ENCODE data around the gene ZNF485. TPM values are rescaled to one million over a fixed set of nuclear protein-coding genes. Genes with fewer than 3 reads are reported as not detected.

The ZNF485 gene
- total and polyA plus RNA-seq, 2 experiments from 2014 or later: 1.4 to 1.9 TPM

DNA sequence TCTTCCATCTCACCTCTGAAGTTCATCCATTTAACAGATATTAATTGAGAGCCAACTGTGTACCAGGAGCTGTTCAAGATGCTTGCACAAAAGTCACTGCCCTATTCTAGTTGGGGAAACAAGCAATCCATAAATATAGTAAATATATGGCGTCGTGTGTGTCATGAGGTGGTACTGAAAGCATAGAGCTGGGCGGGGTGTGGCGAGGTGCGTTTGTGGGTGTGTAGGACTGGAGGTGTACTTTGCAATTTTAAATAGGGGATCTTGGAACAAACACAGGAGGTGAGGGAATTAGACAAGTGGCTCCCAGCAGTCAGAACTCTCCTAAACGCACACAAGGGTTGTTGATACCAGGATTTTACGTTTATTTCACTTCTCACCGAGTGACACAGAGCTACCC, 31.3 kb upstream of the ZNF485 start:
- Histone ChIP-seq H3K4me2 (peak overlapping the region; percentile 88), H3K79me2 (no peaks in the 10 kb centered on the region), H3K4me3 (peak overlapping the region; percentile 53), H3K27me3 (no peaks in the 10 kb centered on the region), H3K9me3 (ENCODE audit: low read depth) (no peaks in the 10 kb centered on the region), H3K4me1 (ENCODE audit: insufficient read depth) (peaks cover 13% of the 10 kb centered on the region), H4K20me1 (ENCODE audit: insufficient read depth, poor library complexity, severe bottlenecking) (no peaks in the 10 kb centered on the region), H2AFZ (peak overlapping the region; percentile 99), H3K27ac (peak overlapping the region; percentile 75), H3K9me2 (replicated peaks; ENCODE audit: insufficient read depth) (no peaks in the 10 kb centered on the region), H3K36me3 (replicated peaks; ENCODE audit: insufficient read depth, low read depth) (no peaks in the 10 kb centered on the region)
- no peak for DNase-seq (ENCODE audit: low spot score)
- WGBS (ENCODE audit: low lambda C conversion rate, missing lambda C conversion rate): 90% methylated on average over 8 of the region's 8 CpGs
- TF ChIP-seq, protein P1, sequence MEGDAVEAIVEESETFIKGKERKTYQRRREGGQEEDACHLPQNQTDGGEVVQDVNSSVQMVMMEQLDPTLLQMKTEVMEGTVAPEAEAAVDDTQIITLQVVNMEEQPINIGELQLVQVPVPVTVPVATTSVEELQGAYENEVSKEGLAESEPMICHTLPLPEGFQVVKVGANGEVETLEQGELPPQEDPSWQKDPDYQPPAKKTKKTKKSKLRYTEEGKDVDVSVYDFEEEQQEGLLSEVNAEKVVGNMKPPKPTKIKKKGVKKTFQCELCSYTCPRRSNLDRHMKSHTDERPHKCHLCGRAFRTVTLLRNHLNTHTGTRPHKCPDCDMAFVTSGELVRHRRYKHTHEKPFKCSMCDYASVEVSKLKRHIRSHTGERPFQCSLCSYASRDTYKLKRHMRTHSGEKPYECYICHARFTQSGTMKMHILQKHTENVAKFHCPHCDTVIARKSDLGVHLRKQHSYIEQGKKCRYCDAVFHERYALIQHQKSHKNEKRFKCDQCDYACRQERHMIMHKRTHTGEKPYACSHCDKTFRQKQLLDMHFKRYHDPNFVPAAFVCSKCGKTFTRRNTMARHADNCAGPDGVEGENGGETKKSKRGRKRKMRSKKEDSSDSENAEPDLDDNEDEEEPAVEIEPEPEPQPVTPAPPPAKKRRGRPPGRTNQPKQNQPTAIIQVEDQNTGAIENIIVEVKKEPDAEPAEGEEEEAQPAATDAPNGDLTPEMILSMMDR (IDR thresholded peaks at IDR 0.05; ENCODE audit: poor library complexity): no peak
- no peak for TF ChIP-seq EZH2phosphoT487 (IDR thresholded peaks at IDR 0.05; ENCODE audit: low read depth, severe bottlenecking, unreplicated experiment)
- TF ChIP-seq EZH2 (IDR thresholded peaks at IDR 0.05; ENCODE audit: borderline replicate concordance): no peak

DNA sequence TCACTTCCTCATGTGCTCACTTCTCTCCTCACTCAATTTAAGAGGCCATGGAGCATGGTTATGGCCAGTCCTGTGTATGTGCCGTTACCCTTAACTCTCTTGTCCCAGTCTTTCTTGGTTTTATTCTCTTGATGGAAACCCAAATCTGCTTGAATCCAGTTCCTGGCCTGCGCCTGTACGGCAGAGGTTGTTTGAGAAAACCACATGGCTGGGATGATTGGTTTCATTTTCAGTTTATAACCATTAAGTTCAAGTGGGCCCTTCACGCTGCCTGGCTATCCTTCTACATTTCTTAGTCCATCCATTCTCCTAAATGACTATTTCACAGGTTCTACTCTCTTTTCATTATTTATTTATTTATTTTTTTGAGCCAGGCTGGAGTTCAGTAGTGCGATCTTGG, 30.2 kb upstream of the ZNF485 start:
- peaks cover 8% of the 10 kb centered on the region for H3K4me1 ChIP-seq (ENCODE audit: insufficient read depth)
- 96% methylated on average over 5 of the region's 5 CpGs for WGBS (ENCODE audit: low lambda C conversion rate, missing lambda C conversion rate)
- no peaks in the 10 kb centered on the region for H3K9me2 ChIP-seq (replicated peaks; ENCODE audit: insufficient read depth)
- H3K36me3 ChIP-seq (replicated peaks; ENCODE audit: insufficient read depth, low read depth): no peaks in the 10 kb centered on the region
- no peak overlapping the region for H3K4me2 ChIP-seq
- no peaks in the 10 kb centered on the region for H3K79me2 ChIP-seq
- H3K27ac ChIP-seq: no peak overlapping the region
- no peak overlapping the region for H3K4me3 ChIP-seq
- no peaks in the 10 kb centered on the region for H4K20me1 ChIP-seq (ENCODE audit: insufficient read depth, poor library complexity, severe bottlenecking)
- TF ChIP-seq, protein P1 (IDR thresholded peaks at IDR 0.05; ENCODE audit: poor library complexity): no peak
- TF ChIP-seq EZH2 (IDR thresholded peaks at IDR 0.05; ENCODE audit: borderline replicate concordance): no peak
- TF ChIP-seq EZH2phosphoT487 (IDR thresholded peaks at IDR 0.05; ENCODE audit: low read depth, severe bottlenecking, unreplicated experiment): no peak
- H3K9me3 ChIP-seq (ENCODE audit: low read depth): no peaks in the 10 kb centered on the region
- H2AFZ ChIP-seq: no peak overlapping the region
- H3K27me3 ChIP-seq: no peaks in the 10 kb centered on the region
- DNase-seq (ENCODE audit: low spot score): no peak

DNA sequence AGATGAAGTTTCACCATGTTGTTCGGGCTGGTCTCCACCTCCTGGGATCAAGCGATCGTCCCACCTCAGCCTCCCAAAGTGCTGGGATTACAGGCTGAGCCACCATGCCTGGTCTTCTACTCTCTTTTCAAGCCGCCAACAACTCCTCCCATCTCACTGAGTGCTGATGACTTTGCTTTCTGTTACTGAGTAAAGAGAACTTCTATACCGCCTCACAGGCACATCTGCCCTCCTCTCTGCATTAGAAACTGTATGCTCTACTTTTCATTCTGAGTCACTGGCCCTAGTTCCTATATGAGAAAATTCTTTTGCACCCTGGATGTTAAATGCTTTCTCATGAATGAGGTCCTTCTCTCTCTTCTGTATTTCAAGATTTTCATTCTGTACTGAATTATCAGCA, 29.7 kb upstream of the ZNF485 start:
- Histone ChIP-seq H3K4me3 (no peak overlapping the region), H3K9me2 (replicated peaks; ENCODE audit: insufficient read depth) (no peaks in the 10 kb centered on the region), H3K4me1 (ENCODE audit: insufficient read depth) (peaks cover 8% of the 10 kb centered on the region), H3K9me3 (ENCODE audit: low read depth) (no peaks in the 10 kb centered on the region), H3K27ac (no peak overlapping the region), H3K27me3 (no peaks in the 10 kb centered on the region), H3K36me3 (replicated peaks; ENCODE audit: insufficient read depth, low read depth) (no peaks in the 10 kb centered on the region), H4K20me1 (ENCODE audit: insufficient read depth, poor library complexity, severe bottlenecking) (no peaks in the 10 kb centered on the region), H3K4me2 (no peak overlapping the region), H3K79me2 (no peaks in the 10 kb centered on the region), H2AFZ (no peak overlapping the region)
- DNase-seq (ENCODE audit: low spot score): no peak
- TF ChIP-seq EZH2 (IDR thresholded peaks at IDR 0.05; ENCODE audit: borderline replicate concordance) (no peak), EZH2phosphoT487 (IDR thresholded peaks at IDR 0.05; ENCODE audit: low read depth, severe bottlenecking, unreplicated experiment) (no peak)
- TF ChIP-seq, protein P1 (IDR thresholded peaks at IDR 0.05; ENCODE audit: poor library complexity): no peak
- WGBS (ENCODE audit: low lambda C conversion rate, missing lambda C conversion rate): 73% methylated on average over 5 of the region's 5 CpGs

DNA sequence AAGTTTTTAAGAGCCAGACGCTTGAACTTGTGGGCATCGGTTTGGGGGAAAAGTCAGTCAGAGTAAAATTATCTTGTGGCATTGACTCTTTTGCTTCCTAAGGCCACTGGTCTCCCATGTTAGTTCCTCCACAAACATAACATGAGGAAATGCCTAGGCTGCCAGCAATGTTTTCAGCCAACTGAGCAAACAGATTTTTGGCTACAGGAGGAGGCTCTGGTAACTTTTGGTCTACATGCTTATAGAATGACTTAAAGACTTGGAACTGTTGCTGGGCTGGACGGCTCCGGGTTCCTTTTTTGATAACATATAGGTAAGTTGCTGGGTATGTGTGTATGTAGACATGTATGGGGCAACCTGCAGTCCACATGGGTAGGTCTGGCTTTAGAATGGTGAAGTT, 22.2 kb upstream of the ZNF485 start:
- WGBS (ENCODE audit: low lambda C conversion rate, missing lambda C conversion rate): 69% methylated on average over 4 of the region's 4 CpGs
- DNase-seq (ENCODE audit: low spot score): no peak
- Histone ChIP-seq H3K9me3 (ENCODE audit: low read depth) (no peaks in the 10 kb centered on the region), H3K27ac (no peak overlapping the region), H3K79me2 (no peaks in the 10 kb centered on the region), H3K4me2 (no peak overlapping the region), H2AFZ (no peak overlapping the region), H4K20me1 (ENCODE audit: insufficient read depth, poor library complexity, severe bottlenecking) (no peaks in the 10 kb centered on the region), H3K27me3 (no peaks in the 10 kb centered on the region), H3K4me1 (ENCODE audit: insufficient read depth) (peaks cover 7% of the 10 kb centered on the region), H3K36me3 (replicated peaks; ENCODE audit: insufficient read depth, low read depth) (no peaks in the 10 kb centered on the region), H3K4me3 (no peak overlapping the region), H3K9me2 (replicated peaks; ENCODE audit: insufficient read depth) (no peaks in the 10 kb centered on the region)
- TF ChIP-seq EZH2 (IDR thresholded peaks at IDR 0.05; ENCODE audit: borderline replicate concordance) (no peak), EZH2phosphoT487 (IDR thresholded peaks at IDR 0.05; ENCODE audit: low read depth, severe bottlenecking, unreplicated experiment) (no peak)
- TF ChIP-seq, protein P1 (IDR thresholded peaks at IDR 0.05; ENCODE audit: poor library complexity): no peak
